ENCODE results near the gene ASPRV1.
"Not testable (repeated sequence)": the region's sequence is repeated elsewhere in the genome, so short reads cannot be mapped to it uniquely, and the experiment has no call there.

Gene ASPRV1

DNA sequence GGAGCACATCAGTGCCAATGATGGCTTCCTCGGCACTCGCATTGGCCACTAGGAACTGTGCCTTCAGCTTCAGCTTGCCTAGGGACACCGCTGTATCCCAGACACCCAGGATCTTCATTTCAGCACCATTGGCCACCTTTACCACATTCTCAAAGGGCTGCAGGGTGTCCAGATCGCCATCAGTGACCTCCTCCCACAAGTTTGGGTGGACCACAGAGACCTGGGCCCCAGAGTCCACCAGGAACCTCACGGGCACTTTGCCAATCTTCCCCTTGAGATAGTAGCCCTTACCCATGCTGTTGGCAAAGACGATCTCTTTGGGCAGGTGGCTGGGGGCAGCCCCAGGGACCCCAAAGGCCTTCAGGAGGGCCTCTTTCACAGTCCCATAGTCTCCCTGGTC is 610 bp downstream of the ASPRV1 start:
- DNase-seq (ENCODE audit: low read depth in 2 of 2): no peak

- no peak for DNase-seq (ENCODE audit: low read depth in 2 of 2)
Measured at GRCh38 chr2:69959425-69959824, 2.0 kb downstream of the ASPRV1 start.

DNA sequence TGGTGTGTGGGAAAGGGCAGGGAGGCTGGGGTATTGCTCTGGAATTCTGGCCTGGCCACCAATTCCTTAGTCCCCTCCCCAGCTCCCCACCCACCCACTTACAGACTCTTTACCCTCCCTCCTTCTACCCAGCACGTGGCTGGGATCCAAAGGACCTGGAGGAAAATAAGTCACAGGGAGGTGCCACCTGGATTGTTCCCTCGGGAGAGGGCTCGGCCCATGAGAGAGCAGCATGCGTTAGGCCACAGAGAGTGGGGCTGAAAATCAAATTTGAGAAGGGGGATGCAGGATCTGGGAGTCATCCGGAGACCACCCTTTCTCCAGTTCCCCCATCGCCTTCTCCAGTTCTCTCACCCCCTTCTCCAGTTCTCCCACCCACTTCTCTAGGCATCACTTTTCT is 3.0 kb downstream of the ASPRV1 start:
- DNase-seq (ENCODE audit: low read depth in 2 of 2): no peak

DNA sequence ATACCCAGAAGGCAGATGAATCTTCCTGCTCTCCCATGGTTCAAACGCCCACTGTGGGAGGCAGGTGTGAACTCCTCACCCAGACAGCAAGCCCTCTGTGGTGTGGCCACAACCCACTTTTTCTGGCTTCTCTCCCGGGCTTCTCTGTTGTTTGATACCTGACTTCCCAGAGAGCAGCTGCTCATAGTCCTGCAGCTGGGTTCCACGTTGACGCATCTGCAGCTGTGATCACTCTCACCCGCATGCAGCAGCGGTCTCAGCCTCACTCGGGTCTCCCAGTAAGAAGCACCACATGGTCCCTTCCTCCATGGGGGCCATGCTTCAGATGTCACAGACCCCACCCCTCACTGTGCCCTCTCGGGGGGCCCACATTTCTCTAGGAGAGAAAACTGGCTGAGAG is 3.5 kb downstream of the ASPRV1 start:
- no peak for DNase-seq (ENCODE audit: low read depth in 2 of 2)

DNA sequence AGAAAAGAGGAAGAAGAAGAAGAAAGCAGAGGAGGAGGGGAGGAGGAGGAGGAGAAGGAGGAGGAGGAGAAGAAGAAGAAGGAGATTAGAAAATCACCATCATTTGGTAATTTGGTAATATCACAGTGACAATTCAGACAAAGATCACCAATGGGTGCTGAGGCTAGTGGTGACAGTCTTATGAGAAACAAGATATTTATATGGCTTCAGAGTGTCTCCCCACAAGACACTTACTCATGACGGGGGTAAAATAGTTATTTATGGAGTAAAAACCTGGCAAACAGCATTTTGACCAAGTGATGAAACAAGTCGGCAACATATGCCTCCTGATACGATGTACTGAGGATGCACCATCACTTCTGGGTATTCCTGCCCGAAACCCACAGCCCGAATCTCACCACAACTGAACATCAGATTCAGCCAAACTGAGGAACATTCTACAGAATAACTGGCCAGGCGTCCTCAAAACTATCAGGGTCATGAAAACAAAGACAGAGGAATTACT is 4.9 kb downstream of the ASPRV1 start:
- no peak for DNase-seq (ENCODE audit: low read depth in 2 of 2)

DNA sequence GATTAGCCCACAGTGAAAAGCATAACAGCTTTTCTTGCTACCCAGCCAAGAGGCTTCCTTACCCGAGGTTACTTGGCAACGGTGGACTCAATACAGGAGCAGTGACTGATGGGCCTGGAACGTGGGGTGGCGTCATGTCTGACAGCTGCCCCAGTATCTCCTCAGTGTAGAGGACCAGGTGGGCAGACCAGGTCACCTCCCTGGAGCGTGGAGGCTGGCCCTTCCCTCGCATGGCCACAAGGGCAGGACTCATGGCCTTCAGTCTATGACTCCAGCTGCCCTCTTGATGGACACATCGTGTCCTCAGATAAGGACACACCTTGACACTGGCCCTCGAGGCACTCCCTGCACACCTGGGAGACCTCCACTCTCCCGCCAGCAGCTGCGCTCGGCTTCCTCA is 6.4 kb downstream of the ASPRV1 start:
- DNase-seq (ENCODE audit: low read depth in 2 of 2): no peak

DNA sequence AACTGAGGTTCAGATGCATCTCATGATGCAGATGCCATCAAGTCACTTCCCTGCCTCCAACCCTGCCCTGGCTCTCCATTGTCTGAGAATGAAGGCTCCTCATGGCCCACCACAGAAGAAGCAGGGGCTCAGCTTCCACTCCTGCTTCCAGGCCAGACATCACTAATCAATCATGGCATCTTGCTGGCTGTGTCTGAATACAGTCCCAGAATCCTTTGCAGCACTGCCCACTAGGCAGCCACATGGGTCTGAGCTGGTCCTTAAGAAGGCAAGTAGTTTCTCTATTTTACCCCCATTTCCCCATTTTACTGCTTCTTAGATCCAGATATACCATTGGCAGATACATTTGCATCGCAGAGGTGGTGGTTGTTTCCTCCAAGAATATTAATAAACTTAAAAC is 7.3 kb downstream of the ASPRV1 start:
- no peak for DNase-seq (ENCODE audit: low read depth in 2 of 2)

- DNase-seq (ENCODE audit: low read depth in 2 of 2): no peak
Measured at GRCh38 chr2:69952336-69953115, 8.9 kb downstream of the ASPRV1 start.

GRCh38 chr2:69950671-69951070 is 10.8 kb downstream of the ASPRV1 start:
- DNase-seq (ENCODE audit: low read depth in 2 of 2): not testable (repeated sequence)

DNA sequence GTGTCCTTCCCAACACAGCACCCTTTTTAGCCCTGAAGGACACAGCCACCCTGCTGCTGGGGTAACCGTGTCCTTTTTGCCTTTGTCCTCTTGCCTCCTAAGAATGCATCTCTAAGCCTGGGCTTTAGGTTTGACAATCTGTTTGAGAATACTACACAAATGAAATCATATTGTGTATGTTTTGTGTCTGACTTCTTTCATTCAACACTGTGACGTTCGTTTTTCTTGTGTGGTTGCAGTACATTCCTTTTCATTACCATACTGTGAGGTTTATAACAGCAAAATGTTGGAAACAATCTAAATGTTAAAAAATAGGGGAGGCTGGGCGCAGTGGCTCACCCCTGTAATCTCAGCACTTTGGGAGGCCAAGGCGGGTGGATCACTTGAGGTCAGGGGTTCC is 11.2 kb downstream of the ASPRV1 start:
- DNase-seq (ENCODE audit: low read depth in 2 of 2): no peak

GRCh38 chr2:69948963-69949645 is 12.3 kb downstream of the ASPRV1 start:
- DNase-seq (ENCODE audit: low read depth in 2 of 2): no peak

- no peak for DNase-seq (ENCODE audit: low read depth in 2 of 2)
Measured at GRCh38 chr2:69948032-69948962, 13.1 kb downstream of the ASPRV1 start.

DNA sequence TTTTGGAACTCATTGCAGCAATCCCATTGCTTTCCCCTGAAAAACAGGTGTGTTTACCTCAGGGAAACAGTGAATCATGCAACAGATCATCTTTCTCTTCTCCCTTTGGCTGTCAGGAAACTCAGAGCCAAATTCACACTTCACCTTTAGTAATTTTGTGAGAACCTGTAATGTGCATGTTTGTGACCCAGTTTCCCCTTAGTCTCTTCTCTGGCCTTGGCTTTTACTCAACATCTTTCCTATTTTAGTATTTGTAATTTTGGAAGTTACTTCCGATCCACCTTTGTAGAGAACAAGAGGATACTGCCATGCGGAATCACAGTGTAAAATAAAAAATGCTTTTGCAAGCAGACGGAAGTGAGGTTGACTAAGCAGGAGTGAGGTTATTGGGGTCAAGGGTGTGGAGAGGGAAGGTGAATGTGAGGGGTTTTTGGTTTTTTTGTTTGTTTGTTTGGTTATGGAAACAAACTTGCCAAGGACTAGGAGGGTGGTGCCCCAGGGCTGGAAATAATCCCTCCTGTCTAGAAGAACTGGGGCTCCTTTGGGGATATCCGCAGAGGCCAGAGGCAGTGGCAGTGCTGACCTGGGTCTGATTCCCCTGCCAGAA is 14.0 kb downstream of the ASPRV1 start:
- DNase-seq (ENCODE audit: low read depth in 2 of 2): no peak

- DNase-seq (ENCODE audit: low read depth in 2 of 2): peak in 1 of 2 donors; percentile 43
Measured at GRCh38 chr2:69946351-69947324, 14.8 kb downstream of the ASPRV1 start.

- DNase-seq (ENCODE audit: low read depth in 2 of 2): no peak
Measured at GRCh38 chr2:69945941-69946340, 15.5 kb downstream of the ASPRV1 start.

DNA sequence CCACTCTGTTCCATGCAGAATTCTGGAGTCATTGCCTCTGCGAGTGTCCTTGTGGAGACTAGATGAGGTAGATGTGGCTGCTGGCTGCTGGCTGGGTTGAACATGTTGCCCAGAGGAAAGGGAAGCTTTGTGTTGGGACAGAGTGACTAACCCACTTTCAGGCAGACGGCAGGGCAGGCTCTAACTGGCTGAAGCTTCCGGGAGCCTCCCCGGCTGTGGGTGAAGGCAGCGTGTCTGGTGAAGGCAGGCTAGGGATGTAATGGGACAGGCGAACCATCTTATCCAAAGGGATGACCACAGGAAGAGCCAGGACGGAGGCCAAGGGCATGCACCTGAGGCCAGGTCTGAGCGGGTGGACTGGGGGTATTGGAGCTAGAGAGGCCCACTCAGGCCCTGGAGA is 16.0 kb downstream of the ASPRV1 start:
- no peak for DNase-seq (ENCODE audit: low read depth in 2 of 2)

DNA sequence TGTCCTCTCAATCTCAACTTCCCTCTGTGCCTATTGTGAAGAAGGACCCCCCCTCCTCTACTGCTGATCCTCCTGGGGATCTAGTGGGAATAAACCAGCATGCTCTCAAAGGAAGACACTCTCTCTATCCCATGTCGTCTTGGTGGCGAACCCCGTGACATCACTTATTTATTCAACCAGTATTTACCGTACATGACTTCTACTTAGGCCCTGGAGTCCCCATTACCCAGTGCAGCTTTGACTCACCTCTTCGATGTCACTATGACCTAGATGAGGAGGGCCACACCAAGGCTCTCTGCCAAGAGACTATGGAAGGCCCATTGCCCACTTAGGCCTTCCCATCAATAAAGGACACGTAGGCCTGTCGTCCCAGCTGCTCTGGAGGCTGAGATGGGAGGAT is 16.7 kb downstream of the ASPRV1 start:
- no peak for DNase-seq (ENCODE audit: low read depth in 2 of 2)

- DNase-seq (ENCODE audit: low read depth in 2 of 2): no peak
Measured at GRCh38 chr2:69943843-69944525, 17.4 kb downstream of the ASPRV1 start.

- no peak for DNase-seq (ENCODE audit: low read depth in 2 of 2)
Measured at GRCh38 chr2:69943000-69943842, 18.2 kb downstream of the ASPRV1 start.
